Ectodermal cell (in vitro differentiated cells): Measurements from ENCODE around the gene GNB4.

Experiments used
- H3K27ac ChIP-seq: 2 replicates; pipeline ENCODE4 v1.7.0; 2013; ENCODE audit warnings: mild to moderate bottlenecking, low read depth, low read length; ENCODE audit not compliant: insufficient read depth, poor library complexity, severe bottlenecking
- H3K27me3 ChIP-seq: 2 replicates; pipeline ENCODE4 v1.7.0; 2013; ENCODE audit warnings: mild to moderate bottlenecking, low read length; ENCODE audit not compliant: insufficient read depth, control insufficient read depth, poor library complexity, severe bottlenecking
- H3K36me3 ChIP-seq: one replicate; pipeline ENCODE4 v1.7.0; 2013; ENCODE audit warnings: low read length; ENCODE audit not compliant: control insufficient read depth, insufficient read depth
- H3K4me1 ChIP-seq: one replicate; pipeline ENCODE4 v1.7.0; 2013; ENCODE audit warnings: low read length; ENCODE audit not compliant: control insufficient read depth, insufficient read depth
- H3K4me3 ChIP-seq: 2 replicates; pipeline ENCODE4 v1.7.0; 2013; ENCODE audit warnings: low read depth, low read length, control low read depth; ENCODE audit not compliant: insufficient read depth
- H3K9me3 ChIP-seq: 2 replicates; pipeline ENCODE4 v1.7.0; 2013; ENCODE audit warnings: mild to moderate bottlenecking, low read length, moderate library complexity; ENCODE audit not compliant: control insufficient read depth
- WGBS, 2 experiments: methylation state at CpG; one replicate each; pipeline ENCODE4 v1.1.7; 2013; ENCODE audit warnings: missing lambda C conversion rate in 2 of 2; 5-methylcytosine and 5-hydroxymethylcytosine counted together

GNB4 gene

DNA sequence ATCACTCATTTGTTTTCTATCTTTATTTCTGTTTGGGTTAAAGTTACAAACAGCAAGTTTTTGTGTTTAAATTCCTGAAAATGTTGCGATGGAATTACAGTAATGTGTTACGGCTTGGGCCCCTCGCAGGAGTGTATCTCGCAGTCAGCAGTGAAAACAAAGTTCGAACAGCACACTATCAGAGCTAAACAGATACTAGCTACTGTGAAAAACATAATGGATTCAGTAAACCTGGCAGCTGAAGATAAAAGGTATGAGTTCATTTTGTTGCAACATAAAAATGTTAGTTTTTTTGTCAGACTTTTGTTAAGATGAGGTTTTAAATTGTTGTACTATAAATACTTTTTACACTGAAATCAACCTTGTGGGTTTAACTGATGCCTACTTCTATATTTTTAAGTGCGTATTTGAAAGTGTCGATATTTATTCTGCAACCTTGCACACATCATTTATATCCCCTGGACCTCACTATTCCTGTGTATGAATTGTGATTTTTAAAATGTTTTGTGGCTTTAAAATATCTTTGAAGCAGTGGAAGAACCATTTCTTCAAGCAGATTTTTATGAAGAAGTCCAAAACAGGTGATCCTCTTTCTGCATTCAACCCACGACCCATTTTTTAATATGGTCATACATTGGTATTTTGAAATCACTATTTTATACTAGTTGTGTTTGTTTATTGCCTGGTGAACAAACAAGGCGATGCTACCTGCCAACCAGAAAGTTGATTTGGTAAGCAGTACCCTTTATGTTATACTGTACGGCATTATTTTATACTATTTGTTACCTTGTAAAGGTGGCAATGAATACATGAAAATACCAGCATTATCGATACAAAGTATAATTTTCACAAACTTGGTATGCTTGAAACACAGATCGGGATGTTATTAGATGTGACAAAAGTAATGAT lies 75.9 kb downstream of the GNB4 start:
- no peaks in the 10 kb centered on the region for H3K27me3 ChIP-seq
- H3K4me1 ChIP-seq: no peaks in the 10 kb centered on the region
- 92 to 95% methylated on average over 9 to 11 of the region's 12 CpGs for WGBS, 2 experiments
- no peaks in the 10 kb centered on the region for H3K9me3 ChIP-seq
- H3K27ac ChIP-seq: no peak overlapping the region
- H3K36me3 ChIP-seq: peaks cover 12% of the 10 kb centered on the region
- H3K4me3 ChIP-seq: no peak overlapping the region

GRCh38 chr3:179373938-179374337 lies 77.3 kb downstream of the GNB4 start:
- no peak overlapping the region for H3K4me3 ChIP-seq
- no peaks in the 10 kb centered on the region for H3K9me3 ChIP-seq
- H3K27me3 ChIP-seq: no peaks in the 10 kb centered on the region
- peaks cover 12% of the 10 kb centered on the region for H3K36me3 ChIP-seq
- no peak overlapping the region for H3K27ac ChIP-seq
- 87 to 95% methylated on average over 3 to 4 of the region's 6 CpGs for WGBS, 2 experiments
- no peaks in the 10 kb centered on the region for H3K4me1 ChIP-seq

DNA sequence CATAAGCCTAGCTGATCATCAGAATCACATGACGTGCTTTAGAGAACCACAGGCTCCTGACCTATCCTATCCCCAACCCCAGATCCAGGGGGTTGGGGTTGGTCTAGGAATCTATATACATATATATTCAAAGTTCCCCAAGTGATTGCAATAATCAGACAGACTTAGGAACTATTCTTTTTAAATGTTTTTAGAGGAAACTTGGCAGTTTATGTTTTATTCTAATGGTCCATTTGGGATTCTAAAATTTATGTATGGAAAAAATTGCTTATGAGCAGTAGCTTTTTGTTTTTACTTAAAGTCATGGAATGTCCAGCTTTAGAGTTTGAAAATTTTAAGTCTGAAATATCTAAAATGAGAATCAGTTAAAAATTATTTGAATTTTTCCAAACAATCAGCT lies 81.6 kb downstream of the GNB4 start:
- Histone ChIP-seq H3K27ac (no peak overlapping the region), H3K9me3 (no peaks in the 10 kb centered on the region), H3K27me3 (no peaks in the 10 kb centered on the region), H3K36me3 (no peaks in the 10 kb centered on the region), H3K4me1 (no peaks in the 10 kb centered on the region), H3K4me3 (no peak overlapping the region)
- no CpG with 5 or more reads among the region's 1 CpG for WGBS, 2 experiments

DNA sequence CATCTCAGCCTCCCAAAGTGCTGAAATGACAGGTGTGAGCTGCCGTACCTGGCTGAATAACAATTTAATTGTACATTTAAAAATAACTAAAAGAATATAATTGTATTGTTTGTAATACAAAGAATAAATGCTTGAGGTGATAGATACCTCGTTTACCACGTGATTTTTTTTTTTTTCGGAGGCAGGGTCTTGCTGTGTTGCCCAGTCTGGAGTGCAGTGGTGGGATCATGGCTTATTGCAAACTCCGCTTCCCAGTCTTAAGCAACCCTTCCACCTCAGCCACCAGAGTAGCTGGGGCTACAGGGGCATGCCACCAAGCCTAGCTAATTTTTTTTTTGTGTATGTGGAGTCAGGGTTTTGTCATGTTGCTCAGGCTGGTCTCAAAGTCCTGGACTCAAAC lies 87.9 kb downstream of the GNB4 start:
- 94 to 95% methylated on average over 5 of the region's 5 CpGs for WGBS, 2 experiments
- no peaks in the 10 kb centered on the region for H3K27me3 ChIP-seq
- no peak overlapping the region for H3K27ac ChIP-seq
- no peaks in the 10 kb centered on the region for H3K9me3 ChIP-seq
- H3K4me3 ChIP-seq: no peak overlapping the region
- peaks cover 8% of the 10 kb centered on the region for H3K36me3 ChIP-seq
- H3K4me1 ChIP-seq: no peaks in the 10 kb centered on the region

DNA sequence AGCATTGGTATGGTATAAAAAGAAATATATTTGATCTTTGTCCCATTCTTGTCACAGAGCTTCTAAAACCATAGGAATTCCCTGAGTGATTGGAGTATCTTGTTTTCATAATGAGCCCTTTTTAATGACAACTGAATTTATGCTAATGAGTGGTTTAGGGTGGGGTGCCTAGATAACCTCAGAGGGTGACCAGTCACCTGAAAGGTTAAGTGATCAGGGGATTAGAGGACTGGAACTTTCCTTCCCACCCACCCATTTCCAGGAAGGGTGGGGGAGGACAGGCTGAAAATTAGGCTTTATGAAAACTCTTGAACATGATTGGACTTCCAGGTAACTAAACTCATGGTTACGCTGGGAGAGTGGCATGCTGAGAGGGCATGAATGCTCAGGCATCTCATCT lies 95.3 kb downstream of the GNB4 start:
- no peaks in the 10 kb centered on the region for H3K4me1 ChIP-seq
- peaks cover 30% of the 10 kb centered on the region for H3K36me3 ChIP-seq
- 100% methylated on average over 1 of the region's 1 CpG for WGBS, 2 experiments

DNA sequence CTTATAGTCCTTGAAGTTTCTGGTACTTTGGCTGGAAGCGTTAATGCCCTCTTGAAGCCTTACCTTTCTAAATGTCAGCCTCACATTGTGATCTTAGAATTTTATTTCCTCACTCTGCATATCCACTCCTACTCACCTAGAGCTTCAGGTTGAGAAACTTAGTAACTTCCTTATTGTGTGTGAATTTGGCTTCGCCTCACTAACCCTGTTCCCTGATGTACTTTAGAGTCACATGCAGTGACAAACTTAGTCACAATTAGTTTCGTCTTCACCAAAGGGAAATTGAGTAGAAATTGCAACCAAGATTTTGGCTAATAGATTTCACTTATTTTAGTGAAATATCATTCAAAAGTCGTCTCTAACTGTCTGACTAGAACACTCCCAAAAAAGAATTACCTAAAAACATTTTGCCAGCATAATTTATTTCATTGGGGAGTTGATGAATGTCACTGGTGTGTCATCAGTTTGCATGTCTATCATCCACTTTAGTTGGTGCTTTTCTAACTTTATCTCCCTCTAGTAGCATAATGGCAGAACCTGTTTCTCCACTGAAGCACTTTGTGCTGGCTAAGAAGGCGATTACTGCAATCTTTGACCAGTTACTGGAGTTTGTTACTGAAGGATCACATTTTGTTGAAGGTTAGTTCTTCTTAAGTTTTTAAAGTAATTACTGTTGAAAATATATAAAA lies 102.8 kb downstream of the GNB4 start:
- peaks cover 11% of the 10 kb centered on the region for H3K36me3 ChIP-seq
- whole genome bisulfite sequencing, 2 experiments: 56 to 65% methylated on average over 4 to 5 of the region's 5 CpGs
- H3K4me3 ChIP-seq: peak overlapping the region; percentile 93

More for the DNA sequence above, 95.3 kb downstream of the GNB4 start:
- no peak overlapping the region for H3K4me3 ChIP-seq
- no peaks in the 10 kb centered on the region for H3K9me3 ChIP-seq
- no peaks in the 10 kb centered on the region for H3K27me3 ChIP-seq
- H3K27ac ChIP-seq: no peak overlapping the region

GRCh38 chr3:179347345-179348194 lies 103.7 kb downstream of the GNB4 start, which contains the start of gene MFN1:
MFN1 (plus strand) TSS chr3:179347709; CDS start chr3:179348852, 1,143 bp downstream.
- Histone ChIP-seq H3K9me3 (no peaks in the 10 kb centered on the region), H3K4me3 (peak within 1 kb of the TSS; percentile 93), H3K36me3 (peaks cover 8% of the 10 kb centered on the region), H3K27ac (peak within 1 kb of the TSS; percentile 67), H3K4me1 (peaks cover 6% of the 10 kb centered on the region), H3K27me3 (no peaks in the 10 kb centered on the region)
- 3% methylated on average over 61 to 62 of the region's 63 CpGs for WGBS, 2 experiments

More for the DNA sequence above, 102.8 kb downstream of the GNB4 start:
- Histone ChIP-seq H3K27ac (no peak overlapping the region), H3K4me1 (peaks cover 6% of the 10 kb centered on the region), H3K9me3 (no peaks in the 10 kb centered on the region), H3K27me3 (no peaks in the 10 kb centered on the region)
